HG02763 (cell line): ENCODE data around the gene PODXL.
"Not testable (repeated sequence)": the region's sequence is repeated elsewhere in the genome, so short reads cannot be mapped to it uniquely, and the experiment has no call there.

Experiments used
- ATAC-seq: cut with Tn5 transposase; IDR thresholded peaks from one replicate; pipeline ENCODE4 v1.9.1; 2021; ENCODE audit warnings: mild to moderate bottlenecking, moderate library complexity; ENCODE audit not compliant: unreplicated experiment

The PODXL gene

DNA sequence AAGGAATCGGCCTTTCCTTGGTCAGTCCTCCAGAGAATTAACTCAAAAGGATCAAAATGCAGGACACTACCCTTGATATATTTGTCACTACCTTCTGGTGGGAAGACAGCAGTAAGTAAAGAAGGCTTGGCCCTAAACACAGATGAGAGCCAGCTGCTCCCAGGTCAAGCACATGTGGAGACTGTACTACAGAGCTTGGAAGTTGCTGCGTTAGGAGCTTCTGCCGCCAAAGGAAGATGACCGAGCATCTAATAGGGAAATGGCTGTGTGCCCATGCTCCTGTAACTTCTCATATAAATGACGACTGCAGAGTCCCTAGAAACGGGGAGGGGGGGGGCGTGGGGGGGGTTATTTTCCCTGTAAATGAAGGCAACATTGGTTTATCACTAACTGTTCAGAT lies 59.0 kb downstream of the PODXL start:
- no peak for ATAC-seq

DNA sequence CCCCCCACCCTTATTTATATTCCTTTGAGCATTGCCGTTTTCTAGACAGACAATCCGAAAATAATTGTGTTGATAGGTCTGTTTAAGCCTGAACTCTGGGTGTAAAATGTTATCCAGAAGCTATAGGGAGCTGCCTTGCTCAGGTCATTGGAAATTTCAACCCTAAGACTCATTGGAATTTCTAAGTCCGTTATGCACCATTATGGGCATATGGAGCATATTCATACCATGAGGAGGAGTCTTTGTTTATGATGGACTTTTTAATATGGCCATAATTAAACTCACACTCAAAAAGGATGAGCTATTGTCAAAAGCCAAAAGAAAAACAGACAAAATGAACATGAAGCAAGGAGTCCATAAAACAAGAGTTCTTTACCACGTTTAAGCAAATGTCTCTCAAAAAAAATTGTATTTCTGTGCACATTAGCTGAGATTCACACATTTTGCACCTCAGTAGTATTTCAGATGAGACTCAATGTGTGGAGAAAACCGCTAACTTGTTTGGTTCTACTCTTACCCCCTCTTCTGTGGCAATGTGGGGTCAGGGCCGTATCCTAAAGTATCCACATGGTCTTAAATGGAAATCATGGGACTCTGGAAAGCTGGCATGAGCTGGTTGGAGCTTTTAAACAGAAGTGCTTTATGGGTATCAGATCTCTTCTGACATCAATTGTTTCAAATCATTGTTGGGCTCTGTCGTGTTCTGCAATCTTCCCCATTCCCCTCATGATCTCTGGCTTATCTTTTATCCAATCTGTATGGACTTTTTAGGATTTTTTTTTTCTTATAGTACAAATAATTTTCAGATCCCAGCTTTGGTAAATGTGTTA lies 60.5 kb downstream of the PODXL start:
- ATAC-seq = no peak

DNA sequence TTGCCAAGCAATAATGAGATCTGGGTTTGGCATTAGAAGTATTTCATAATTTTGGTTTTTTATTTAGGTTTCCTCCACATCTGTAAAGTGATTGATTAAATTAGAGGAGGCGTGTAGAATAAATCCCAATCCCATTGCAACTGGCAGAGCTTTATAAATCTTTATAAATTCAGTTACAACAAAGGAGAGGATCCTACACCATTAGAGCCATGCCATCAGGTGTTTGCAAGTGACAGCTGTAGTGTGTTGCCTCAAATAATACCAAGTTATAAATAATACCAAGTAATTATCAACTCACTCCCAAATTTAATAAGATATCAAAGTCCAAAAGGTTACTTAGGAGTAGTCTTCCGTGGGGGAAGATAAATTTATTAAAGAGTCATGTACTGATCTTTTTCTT lies 62.2 kb downstream of the PODXL start:
- ATAC-seq = no peak

DNA sequence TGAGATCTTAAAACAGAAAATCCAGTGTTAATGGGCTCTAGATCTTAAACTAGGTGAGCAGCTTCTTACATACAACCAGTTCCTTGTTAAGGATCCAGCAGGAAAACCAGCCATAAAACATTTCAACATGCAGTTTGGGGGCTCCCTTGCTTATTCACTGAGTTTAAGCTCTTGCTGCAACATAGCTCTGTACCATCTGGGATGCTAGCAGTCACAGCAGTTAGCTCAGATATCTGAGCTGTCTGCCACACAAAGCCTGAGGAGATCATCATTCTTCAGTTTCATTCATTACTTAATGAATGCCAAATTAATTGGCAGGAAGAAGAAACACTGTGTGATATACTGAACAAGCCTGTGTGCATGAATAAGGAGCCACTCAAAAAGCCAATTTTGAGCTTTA lies 62.8 kb downstream of the PODXL start:
- no peak for ATAC-seq

DNA sequence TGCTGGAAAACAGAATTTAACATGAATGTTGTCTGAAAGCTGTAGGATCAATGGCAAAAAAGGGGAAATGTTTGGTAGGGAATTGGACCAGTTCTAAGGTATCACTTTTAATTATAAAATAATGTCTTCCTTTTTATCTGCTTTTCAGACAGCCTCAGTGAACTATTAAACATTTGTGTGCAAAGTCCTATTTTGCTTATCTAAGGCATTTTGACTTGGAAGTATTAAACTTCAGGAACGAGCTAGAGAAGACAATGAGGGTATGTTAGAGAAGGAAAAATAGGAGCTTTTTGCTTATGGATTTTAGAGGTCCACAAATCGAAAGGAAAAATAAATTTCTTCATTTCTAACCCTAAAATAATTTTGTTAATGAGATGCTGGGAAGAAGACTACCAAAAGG lies 63.3 kb downstream of the PODXL start:
- ATAC-seq = no peak

DNA sequence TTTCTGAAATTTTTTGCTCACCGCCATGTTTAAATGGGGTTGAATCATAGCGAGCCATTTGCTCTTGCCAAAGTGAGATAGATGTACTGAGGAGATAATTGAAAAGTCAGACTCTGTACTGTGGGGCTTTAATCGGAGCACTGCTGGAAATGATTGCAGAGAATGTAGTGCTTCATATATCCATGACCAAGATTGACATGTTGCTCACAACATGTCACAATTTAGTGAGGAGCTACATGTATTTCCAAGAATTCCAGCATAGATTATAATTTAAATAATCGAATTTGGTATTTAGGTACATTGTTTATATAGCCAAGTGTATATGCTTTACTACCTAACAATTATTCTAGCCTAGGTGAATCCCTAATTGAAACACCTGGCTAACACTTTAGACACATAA lies 66.5 kb downstream of the PODXL start:
- ATAC-seq = no peak

DNA sequence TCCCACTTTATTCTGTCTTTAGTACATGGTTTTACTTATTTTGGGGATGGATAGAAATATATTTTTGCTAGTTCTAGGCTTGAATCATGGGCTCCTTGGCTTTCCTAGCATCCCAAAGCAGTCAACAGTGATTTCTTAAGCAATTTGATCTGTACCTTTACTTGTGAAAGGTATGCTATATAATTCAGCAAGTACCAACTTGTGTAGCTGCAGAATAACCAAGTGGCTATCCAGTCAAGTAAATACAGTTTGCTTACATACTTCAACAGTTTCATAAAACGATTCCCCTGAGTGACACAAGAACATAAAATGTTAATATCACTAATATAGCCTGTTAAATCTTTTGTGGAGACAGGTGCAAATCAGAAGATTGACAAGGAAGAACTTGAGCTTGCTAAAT lies 67.2 kb downstream of the PODXL start:
- no peak for ATAC-seq

DNA sequence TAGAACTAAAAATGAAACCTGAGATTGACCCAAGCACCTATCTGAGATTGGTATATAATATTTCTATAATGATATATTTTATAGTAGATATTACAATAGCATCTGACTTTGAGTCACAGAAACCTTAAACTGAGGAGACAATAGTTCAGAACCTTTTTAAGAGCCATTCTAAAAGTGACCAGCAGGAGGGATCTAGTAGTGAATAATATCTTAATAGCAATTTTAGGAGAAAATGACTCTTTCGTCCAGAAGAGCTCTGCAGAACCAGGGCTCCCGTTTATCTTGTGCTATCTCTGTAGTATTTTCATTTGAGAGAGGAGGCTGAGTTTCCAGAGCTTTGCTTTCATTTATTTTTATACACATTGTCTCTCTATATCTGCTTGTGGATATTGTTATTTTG lies 68.1 kb downstream of the PODXL start:
- ATAC-seq = no peak

DNA sequence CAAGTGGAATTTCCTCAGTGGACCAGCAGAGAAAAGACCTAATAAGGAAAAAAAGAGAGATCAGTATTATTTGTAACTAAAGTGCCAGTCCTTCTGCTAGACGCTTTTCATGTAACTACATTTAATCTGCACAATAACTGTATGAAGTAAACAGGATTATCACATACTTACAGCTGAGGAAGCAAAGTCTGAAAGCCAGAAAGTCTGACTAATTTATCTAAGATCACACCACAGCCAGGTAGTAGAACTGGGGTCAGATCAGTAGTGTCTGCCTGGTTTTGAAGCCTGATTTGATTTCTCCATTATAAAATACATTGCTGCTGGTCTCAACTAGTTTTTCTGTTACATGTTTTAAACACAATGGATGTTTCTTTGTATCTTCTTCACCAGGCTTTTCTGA lies 69.2 kb downstream of the PODXL start:
- ATAC-seq = no peak

DNA sequence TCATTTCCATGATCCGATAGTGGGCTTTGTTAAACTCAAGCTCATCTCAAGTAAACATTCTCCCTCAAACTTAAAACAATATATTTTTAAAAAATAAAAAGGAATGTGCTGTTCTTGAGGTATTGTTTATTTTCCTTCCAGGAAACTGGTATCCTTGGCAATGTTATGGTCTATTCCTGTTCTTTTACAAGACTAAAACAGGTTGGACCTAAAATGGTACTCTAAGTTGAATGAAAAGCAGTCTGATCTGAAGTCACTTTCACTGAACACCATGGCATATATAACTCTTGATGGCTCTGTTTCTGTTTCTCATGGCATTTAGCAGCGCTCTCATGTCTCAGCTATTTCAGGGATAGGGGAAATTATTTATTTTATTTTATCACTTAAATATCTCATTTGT lies 70.1 kb downstream of the PODXL start:
- ATAC-seq = no peak

DNA sequence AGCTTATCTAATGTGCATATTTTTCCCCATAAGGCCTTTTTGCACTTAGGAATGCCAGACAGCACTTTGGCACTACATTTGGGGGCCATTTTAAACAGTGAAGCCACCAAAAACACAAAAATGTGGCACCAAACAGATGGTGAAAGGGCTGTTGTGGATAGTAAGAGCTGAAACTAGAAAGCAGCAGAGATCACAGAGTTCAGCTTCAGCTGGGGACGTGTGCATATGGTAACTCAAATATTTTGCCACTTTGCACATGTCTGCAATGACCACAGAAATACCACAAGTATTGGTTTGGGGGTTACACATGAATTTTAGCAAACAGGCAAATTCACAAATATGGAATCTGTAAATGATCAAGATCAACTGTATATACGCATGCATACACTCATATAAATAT lies 72.8 kb downstream of the PODXL start:
- no peak for ATAC-seq

DNA sequence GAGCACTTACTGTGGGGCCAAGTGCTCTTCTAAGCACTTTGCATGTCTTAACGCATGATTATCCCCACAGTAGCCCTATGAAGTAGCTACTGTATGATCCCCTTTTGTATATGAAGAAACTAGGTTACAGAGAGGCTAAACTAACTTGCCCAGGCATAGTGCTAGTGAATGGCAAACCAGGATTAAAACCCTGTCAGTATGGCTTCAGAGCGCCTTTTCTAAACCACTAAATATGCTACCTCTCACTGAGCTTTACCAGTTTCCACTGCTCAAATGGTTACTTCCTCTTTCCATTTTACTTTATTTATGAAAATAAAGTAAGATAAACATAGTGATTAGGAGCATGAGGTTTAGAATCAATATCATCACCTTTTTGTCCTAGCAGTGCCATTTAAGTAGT lies 73.6 kb downstream of the PODXL start:
- no peak for ATAC-seq

DNA sequence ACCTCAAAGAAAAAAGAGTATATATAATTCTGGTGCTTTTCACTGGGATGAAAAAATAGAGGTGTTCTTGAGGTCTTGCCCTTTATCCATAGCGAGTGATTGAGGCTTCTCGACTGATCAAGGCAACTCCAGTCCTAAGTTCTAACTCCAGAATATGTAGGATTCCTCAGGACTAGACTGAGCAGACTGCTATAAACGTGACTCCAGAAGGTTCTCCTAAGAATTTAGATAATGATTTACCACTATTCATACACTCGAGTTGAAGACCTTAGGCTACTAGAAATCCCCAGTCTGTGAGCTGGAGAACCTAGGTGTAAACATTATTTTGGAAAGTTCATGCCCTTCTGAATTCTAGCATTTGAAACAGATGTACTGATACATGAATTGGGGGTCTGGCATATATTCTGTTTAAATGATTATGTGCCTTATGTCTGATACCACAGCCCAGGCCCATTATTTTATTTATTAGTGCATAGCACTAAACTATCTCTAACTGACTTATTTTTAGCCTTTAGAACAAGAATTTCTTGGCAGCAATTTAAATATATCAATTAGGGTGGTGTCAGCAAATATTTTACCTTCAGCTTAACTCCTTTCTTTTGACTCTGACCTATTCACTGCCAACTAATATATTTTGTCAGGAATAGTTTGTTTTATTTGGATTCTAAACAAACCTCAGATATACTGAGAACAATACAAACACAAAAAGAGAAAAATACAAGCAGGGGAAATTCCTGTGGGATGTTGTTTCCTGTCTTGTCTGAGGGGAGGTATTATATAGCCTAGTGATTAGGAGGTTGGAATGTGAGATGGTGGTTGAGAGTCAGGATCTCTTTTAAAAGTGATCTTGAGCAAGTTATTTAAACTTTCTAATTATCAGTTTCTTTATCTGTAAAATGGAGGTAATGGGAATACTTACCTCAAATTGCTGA lies 75.8 kb downstream of the PODXL start:
- no peak for ATAC-seq

DNA sequence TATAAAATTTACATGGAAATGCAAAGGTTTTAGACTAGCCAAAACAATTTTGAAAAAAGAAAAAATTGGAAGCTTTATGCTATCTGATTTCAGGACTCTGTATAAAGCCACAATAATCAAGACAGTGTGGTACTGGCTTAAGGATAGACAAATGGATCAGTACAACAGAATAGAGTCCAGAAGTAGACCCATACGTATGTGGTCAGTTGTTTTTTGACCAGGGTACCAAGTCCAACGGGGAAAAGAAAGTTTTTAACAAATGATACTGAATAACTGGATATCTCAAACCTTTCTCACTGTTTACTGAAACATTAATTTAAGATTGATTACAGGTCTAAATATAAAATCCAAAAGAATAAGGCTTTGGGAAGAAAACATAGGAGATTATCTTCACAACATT lies 79.7 kb downstream of the PODXL start:
- ATAC-seq = no peak

DNA sequence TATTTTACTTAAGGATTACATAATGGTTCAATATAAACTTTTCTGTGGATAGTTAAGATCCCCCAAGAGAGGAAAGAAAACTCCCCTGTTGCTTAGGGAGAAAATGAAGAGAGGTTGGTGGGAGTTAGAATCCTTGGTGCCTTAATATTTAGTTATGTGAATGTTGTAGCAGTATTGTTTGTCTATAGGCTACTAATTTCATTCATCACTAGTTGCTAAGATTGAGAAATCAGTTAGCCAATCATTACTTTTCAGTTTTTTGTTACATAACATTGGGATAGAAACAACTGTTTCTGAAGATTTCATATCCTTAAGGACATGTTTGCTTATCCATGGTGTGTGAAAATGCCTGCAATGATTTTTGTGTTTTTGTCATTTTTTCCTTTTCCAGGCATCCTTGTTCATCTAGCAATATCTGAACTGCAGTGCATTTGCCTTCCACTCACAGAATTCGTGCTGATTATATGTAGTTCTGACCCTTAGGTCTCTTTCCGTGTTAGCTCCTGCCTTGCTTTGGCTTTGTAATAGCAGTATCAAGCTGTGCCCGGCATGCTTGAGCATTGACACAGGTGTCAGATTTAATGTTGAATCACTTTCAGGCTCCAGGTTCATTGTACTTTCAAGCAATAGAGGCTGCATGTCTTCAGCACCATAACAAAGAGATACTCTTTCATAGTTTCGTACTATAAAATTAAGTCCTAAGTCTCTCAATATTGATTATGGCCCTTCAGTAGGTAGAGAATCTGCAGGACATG lies 85.0 kb downstream of the PODXL start:
- ATAC-seq = no peak

DNA sequence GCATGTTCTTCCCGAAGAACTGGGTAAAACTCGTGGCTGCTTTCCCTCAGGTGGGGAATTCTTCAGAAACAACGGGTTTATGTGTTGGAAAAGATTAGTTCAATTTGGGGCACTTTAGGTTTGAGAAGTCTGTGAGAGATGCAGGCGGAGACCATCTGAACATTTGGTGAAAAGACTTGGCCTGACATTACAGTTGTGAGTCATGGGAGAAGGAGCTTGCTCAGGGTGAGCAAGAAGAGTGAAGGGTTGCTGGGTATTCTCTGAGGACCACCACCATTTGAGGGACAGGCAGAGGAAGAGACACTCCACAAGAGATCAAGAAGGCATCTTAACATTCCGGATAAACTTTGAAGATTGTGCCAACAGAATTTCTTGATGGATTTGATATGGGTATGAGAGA lies 88.6 kb downstream of the PODXL start:
- ATAC-seq = no peak

DNA sequence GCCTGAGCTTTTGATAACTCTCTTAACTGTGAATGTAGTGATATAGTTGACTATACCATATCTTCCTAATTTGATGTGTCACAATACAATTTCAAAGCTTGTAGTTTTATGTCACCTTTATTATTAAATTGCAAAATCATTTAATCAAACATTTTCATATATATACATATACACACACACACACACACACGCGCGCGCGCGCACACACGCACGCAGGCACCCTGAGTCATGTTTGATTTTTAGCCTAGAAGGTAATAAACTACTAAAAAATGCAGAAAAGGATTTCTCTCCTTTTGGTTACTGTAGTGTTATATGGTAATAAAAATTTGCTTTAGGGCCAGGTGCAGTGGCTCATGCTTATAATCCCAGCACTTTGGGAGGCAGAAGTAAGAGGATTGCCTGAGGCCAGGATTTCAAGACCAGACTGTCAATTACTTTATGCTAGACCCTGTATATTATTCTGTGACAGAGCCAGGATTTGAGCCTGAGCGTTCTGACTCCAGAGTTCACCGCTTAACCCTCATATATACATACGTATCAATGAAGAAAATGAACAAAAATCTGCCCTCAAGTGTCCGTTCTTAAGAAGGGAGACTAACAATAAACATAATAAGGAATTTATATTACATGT lies 89.6 kb downstream of the PODXL start:
- ATAC-seq = no peak

DNA sequence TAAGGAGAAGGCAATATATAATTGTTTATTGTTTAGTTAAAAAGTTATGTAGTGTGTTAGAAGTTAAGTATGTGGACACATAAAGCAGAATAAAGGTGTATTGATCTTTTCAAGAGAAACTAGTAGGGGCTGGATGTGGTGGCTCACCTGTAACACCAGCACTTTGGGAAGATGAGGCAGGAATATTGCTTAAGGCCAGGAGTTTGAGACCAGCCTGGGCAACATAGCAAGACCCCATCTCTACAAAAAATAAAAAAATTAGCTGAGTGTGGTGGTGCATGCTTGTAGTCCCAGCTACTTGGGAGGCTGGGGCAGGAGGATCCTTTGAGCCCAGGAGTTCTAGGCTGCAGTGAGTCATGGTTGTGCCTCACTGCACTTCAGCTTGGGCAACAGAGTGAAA lies 93.7 kb downstream of the PODXL start:
- not testable (repeated sequence) for ATAC-seq

DNA sequence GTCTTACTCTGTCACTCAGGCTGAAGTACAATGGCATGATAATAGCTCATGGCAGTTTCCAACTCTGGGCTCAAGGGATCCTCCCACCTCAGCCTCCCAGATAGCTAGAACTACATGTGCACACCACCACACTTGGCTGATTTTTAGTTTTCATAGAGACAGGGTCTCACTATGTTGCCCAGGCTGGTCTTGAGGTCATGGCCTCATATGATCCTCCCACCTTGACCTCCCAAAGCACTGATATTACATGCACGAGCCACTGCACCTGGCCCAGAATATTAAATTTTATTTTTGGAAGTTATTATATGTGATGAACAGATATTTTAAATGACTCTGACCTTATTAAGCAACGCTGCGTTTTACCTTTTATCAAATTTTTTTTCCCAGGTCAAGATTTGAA lies 94.4 kb downstream of the PODXL start:
- no peak for ATAC-seq

DNA sequence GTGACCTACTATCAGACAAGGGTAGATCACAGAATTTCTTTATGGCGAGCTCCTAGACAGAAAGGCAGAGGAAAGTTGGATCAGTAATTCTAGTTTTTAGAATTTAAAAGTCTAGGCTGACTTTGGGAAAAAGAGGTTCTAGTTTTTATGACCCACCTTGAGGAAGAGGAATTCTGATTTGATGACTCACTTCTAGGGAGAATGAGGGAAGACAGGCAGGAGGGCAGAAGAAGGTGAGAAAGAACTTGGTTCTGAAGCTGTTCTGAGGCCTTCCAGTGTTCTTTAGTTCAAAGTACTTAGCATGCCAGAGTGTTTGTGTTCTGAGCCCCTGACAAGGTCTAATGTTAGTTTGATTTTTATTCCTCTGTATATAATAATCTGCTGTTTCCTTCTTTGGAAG lies 97.2 kb downstream of the PODXL start:
- no peak for ATAC-seq

DNA sequence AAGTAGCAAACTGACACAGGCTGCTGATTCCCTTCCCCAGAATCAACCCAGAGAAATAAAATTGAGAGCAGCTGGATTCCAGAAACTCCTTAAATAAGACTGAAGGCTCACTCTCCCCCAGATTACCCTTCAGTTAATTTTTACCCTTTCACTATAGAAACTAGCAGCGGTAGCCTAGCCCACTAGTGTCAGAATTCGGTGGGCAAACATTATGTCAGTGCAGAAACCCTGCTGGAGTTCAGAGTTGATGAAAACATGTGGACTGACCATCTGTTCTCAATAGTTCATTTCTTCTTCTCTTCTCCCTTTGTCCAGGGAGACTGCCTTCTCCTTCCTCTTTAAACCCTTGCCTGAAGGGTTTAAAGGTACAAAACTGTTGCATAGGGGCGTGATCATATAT lies 100.1 kb downstream of the PODXL start:
- no peak for ATAC-seq
